Mucosa of descending colon (tissue), 3 donors: ENCODE measurements around the gene STEAP1B. TPM values are rescaled to one million over a fixed set of nuclear protein-coding genes. Genes with fewer than 3 reads are reported as not detected.

Experiments
- ATAC-seq: fragments of 200-7000 bp; cut with Tn5 transposase; one replicate; pipeline ENCODE4 v1.9.1; 2020; ENCODE audit warnings: mild to moderate bottlenecking, moderate library complexity
- DNase-seq, 3 donors: peaks; one replicate each; pipeline ENCODE4 v3.0.0-alpha.2; 2020
- H3K36me3 ChIP-seq: fragments of 200-600 bp; one replicate; pipeline ENCODE4 v1.8.0; 2021; ENCODE audit warnings: low read depth, mild to moderate bottlenecking
- H3K4me1 ChIP-seq: fragments of 200-600 bp; one replicate; pipeline ENCODE4 v1.8.0; 2021; ENCODE audit warnings: low read depth, mild to moderate bottlenecking
- H3K4me3 ChIP-seq: fragments of 200-600 bp; one replicate; pipeline ENCODE4 v1.8.0; 2021; ENCODE audit warnings: mild to moderate bottlenecking
- H3K9me3 ChIP-seq: fragments of 200-600 bp; one replicate; pipeline ENCODE4 v1.8.0; 2021; ENCODE audit warnings: mild to moderate bottlenecking
- intact Hi-C, 2 donors: fragments of 100-400 bp; cut with DNase I in 1 of 2; cut with micrococcal nuclease in 1 of 2; formaldehyde crosslinking; loops; one replicate each; pipeline versions ENCODE4 v1.11.0 to v1.11.1; 2022; cut with DNase I, micrococcal nuclease
- total RNA-seq, 3 donors: library from RNA; stranded (reverse); fragmentation: NEBNext Ultra II Directional in 2 of 3; extraction: Animal tissue kit (Norgen Biotek cat#: 25700) in 2 of 3; gene quantifications; one replicate each; pipeline versions ENCODE4 v1.2.1 to v1.2.4, GENCODE V29; 2021 to 2023
- TF ChIP-seq, protein P1 (sequence below): fragments of 200-600 bp; IDR thresholded peaks from one replicate; pipeline ENCODE4 v1.8.0; 2022; ENCODE audit warnings: antibody characterized with exemption, mild to moderate bottlenecking
- donor health status: DM: no; HTN: no; CAD: no; lungs with moderate emphysema.
- donor health status: DM: no; HTN: no; CAD: no.
- donor health status: DM: no; HTN: yes; CAD: no.

The STEAP1B gene
- total RNA-seq, 3 donors from 2014 or later = 0.77 to 1.0 TPM; not detected in 1

GRCh38 chr7:22375359-22376048 lies 124.5 kb downstream of the STEAP1B start:
- intact Hi-C loops = no loop called here
- no peaks in the 10 kb centered on the region for H3K36me3 ChIP-seq
- H3K4me1 ChIP-seq = no peaks in the 10 kb centered on the region
- ATAC-seq (no peak), DNase-seq (no peak)
- no peaks in the 10 kb centered on the region for H3K9me3 ChIP-seq
- TF ChIP-seq, protein P1, sequence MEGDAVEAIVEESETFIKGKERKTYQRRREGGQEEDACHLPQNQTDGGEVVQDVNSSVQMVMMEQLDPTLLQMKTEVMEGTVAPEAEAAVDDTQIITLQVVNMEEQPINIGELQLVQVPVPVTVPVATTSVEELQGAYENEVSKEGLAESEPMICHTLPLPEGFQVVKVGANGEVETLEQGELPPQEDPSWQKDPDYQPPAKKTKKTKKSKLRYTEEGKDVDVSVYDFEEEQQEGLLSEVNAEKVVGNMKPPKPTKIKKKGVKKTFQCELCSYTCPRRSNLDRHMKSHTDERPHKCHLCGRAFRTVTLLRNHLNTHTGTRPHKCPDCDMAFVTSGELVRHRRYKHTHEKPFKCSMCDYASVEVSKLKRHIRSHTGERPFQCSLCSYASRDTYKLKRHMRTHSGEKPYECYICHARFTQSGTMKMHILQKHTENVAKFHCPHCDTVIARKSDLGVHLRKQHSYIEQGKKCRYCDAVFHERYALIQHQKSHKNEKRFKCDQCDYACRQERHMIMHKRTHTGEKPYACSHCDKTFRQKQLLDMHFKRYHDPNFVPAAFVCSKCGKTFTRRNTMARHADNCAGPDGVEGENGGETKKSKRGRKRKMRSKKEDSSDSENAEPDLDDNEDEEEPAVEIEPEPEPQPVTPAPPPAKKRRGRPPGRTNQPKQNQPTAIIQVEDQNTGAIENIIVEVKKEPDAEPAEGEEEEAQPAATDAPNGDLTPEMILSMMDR = no peak
- H3K4me3 ChIP-seq = no peak overlapping the region

DNA sequence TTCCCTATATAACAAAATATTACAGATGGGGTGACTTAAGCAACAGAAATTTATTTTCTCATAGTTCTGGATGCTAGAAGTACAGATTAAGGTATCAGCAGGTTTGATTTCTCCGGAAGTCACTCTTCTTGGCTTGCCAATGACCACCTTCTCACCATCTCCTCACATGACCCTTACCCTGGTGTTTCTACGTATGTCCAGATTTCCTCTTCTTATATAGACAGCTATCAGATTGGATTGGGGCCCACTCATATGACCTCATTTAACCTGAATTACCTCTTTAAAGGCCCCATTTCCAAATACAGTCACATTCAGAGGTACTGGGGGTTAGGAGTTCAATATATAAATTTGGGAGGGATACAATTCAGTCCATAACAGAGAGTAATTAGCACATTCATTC lies 126.1 kb downstream of the STEAP1B start:
- intact Hi-C loops = no loop called here
- no peaks in the 10 kb centered on the region for H3K9me3 ChIP-seq
- TF ChIP-seq, protein P1 = no peak
- ATAC-seq (no peak), DNase-seq (no peak)
- H3K4me1 ChIP-seq = no peaks in the 10 kb centered on the region
- H3K36me3 ChIP-seq = no peaks in the 10 kb centered on the region
- H3K4me3 ChIP-seq = no peak overlapping the region

DNA sequence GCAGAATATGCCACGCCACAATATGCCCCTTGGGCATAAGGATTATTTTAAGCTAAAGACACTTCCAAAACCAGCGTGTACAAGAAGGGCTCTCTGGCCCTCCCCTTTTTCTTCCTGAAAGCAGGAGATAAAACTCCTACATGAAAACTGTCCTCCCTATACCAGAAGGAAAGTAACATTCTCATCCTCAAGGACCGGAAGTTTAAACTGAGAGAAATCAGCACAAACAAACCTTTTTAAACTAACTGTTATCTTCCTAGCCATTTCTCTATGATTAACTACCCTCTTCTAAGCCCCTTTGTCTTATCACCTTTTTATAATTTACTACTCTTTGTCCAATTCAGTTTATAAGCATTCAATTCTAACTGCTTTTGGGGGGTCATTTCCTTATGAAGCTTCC lies 126.6 kb downstream of the STEAP1B start:
- DNase-seq (no peak), ATAC-seq (no peak)
- H3K4me1 ChIP-seq = no peaks in the 10 kb centered on the region
- H3K9me3 ChIP-seq = no peaks in the 10 kb centered on the region
- no peaks in the 10 kb centered on the region for H3K36me3 ChIP-seq
- intact Hi-C loops = no loop called here
- TF ChIP-seq, protein P1 = no peak
- H3K4me3 ChIP-seq = no peak overlapping the region

DNA sequence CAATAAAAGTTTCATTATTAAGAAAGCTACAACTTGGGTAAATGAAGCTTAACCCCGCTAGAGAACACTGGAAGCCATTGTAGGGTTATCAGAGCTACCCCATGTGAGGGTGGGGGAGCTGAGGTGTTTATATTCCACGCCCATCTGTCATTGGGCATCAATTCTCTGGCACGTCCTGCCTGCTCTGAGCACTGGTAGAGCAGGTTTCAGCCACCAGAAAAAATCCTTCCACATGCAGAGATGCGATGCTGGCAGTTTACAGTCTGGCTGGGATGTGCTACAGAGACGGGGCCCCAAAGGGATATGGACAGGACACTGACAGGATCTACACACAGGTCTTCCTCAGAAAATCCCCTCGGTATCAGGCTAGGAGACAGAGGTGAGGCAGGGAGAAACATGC lies 127.1 kb downstream of the STEAP1B start:
- Histone ChIP-seq H3K4me1 (no peaks in the 10 kb centered on the region), H3K9me3 (no peaks in the 10 kb centered on the region), H3K4me3 (no peak overlapping the region), H3K36me3 (no peaks in the 10 kb centered on the region)
- peak in 1 of 3 donors; percentile 43 for DNase-seq
- TF ChIP-seq, protein P1 = no peak
- ATAC-seq = peak; percentile 78
- intact Hi-C loops = no loop called here

DNA sequence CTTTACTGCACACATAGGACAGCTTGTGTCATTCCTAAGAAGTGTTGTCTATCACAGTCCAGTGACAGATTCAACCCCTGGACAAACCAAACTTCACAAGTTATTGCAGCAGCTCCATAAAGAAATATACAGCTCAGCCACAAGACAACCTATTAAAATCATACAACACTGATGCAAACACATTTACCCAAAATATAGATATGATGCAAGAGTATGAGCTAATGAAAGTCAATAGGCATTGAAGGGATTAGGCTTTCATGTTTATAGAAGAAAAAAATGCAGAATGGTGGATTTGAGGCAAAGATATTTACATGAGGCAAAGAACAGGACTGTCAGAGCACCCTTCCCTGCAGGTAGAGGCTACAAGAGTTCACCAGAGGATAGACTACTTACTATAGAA lies 128.1 kb downstream of the STEAP1B start:
- DNase-seq (no peak), ATAC-seq (no peak)
- TF ChIP-seq, protein P1 = no peak
- H3K36me3 ChIP-seq = no peaks in the 10 kb centered on the region
- intact Hi-C loops = no loop called here
- no peak overlapping the region for H3K4me3 ChIP-seq
- H3K4me1 ChIP-seq = no peaks in the 10 kb centered on the region
- no peaks in the 10 kb centered on the region for H3K9me3 ChIP-seq

Other genes with a start within 250 kb of the STEAP1B start
- 10 to 100 TPM; 34.7 to 87.8 (median 59.5) TPM for gene RAPGEF5, start 143.0 kb downstream of the STEAP1B start, total RNA-seq
- 1 to 10 TPM in 1 of 3 donors, under 1 TPM in 1, not detected in 1; 0.53 to 2.2 TPM for gene IL6, start 227.0 kb upstream of the STEAP1B start, total RNA-seq